ENCODE data around the gene PTEN. TPM values are rescaled to one million over a fixed set of nuclear protein-coding genes. Genes with fewer than 3 reads are reported as not detected.

PTEN gene
- 102 and 128 TPM in 2 replicates for total RNA-seq
- 32.8 and 33.6 TPM in 2 replicates for polyA plus RNA-seq

DNA sequence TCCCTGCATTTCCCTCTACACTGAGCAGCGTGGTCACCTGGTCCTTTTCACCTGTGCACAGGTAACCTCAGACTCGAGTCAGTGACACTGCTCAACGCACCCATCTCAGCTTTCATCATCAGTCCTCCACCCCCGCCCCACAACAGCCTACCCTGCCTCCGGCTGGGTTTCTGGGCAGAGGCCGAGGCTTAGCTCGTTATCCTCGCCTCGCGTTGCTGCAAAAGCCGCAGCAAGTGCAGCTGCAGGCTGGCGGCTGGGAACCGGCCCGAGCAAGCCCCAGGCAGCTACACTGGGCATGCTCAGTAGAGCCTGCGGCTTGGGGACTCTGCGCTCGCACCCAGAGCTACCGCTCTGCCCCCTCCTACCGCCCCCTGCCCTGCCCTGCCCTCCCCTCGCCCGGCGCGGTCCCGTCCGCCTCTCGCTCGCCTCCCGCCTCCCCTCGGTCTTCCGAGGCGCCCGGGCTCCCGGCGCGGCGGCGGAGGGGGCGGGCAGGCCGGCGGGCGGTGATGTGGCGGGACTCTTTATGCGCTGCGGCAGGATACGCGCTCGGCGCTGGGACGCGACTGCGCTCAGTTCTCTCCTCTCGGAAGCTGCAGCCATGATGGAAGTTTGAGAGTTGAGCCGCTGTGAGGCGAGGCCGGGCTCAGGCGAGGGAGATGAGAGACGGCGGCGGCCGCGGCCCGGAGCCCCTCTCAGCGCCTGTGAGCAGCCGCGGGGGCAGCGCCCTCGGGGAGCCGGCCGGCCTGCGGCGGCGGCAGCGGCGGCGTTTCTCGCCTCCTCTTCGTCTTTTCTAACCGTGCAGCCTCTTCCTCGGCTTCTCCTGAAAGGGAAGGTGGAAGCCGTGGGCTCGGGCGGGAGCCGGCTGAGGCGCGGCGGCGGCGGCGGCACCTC is at the start of gene PTEN, which contains the start of gene KLLN:
PTEN (plus strand) TSS at position 573 of the 891 bp plus-strand sequence. CDS start 845 bp downstream, outside the sequence.
KLLN (minus strand) TSS at position 481 of the 891 bp plus-strand sequence. CDS start 1,046 bp downstream, outside the sequence.
- under 1% methylated on average over 43 of the region's 89 CpGs for WGBS (ENCODE audit: low lambda C conversion rate, missing lambda C conversion rate)
- no peaks in the 10 kb centered on the region for H3K9me3 ChIP-seq (ENCODE audit: low read depth)
- DNase-seq (ENCODE audit: low spot score), result peak; percentile 95
- H3K36me3 ChIP-seq (replicated peaks; ENCODE audit: insufficient read depth, low read depth), result no peaks in the 10 kb centered on the region
- TF ChIP-seq EZH2phosphoT487 (IDR thresholded peaks at IDR 0.05; ENCODE audit: low read depth, severe bottlenecking, unreplicated experiment) (no peak), EZH2 (IDR thresholded peaks at IDR 0.05; ENCODE audit: borderline replicate concordance) (no peak)
- TF ChIP-seq, protein P1, sequence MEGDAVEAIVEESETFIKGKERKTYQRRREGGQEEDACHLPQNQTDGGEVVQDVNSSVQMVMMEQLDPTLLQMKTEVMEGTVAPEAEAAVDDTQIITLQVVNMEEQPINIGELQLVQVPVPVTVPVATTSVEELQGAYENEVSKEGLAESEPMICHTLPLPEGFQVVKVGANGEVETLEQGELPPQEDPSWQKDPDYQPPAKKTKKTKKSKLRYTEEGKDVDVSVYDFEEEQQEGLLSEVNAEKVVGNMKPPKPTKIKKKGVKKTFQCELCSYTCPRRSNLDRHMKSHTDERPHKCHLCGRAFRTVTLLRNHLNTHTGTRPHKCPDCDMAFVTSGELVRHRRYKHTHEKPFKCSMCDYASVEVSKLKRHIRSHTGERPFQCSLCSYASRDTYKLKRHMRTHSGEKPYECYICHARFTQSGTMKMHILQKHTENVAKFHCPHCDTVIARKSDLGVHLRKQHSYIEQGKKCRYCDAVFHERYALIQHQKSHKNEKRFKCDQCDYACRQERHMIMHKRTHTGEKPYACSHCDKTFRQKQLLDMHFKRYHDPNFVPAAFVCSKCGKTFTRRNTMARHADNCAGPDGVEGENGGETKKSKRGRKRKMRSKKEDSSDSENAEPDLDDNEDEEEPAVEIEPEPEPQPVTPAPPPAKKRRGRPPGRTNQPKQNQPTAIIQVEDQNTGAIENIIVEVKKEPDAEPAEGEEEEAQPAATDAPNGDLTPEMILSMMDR (IDR thresholded peaks at IDR 0.05; ENCODE audit: poor library complexity), result no peak
- peak within 1 kb of the TSS; percentile 86 for H2AFZ ChIP-seq
- no peaks in the 10 kb centered on the region for H3K4me1 ChIP-seq (ENCODE audit: insufficient read depth)
- H3K27ac ChIP-seq, result peak within 1 kb of the TSS; percentile 98
- no peaks in the 10 kb centered on the region for H3K27me3 ChIP-seq
- H4K20me1 ChIP-seq (ENCODE audit: insufficient read depth, poor library complexity, severe bottlenecking), result peaks cover 40% of the 10 kb centered on the region
- peak within 1 kb of the TSS; percentile 81 for H3K4me3 ChIP-seq
- peak within 1 kb of the TSS; percentile 93 for H3K4me2 ChIP-seq
- H3K9me2 ChIP-seq (replicated peaks; ENCODE audit: insufficient read depth), result no peaks in the 10 kb centered on the region
- H3K79me2 ChIP-seq, result peaks cover 43% of the 10 kb centered on the region

DNA sequence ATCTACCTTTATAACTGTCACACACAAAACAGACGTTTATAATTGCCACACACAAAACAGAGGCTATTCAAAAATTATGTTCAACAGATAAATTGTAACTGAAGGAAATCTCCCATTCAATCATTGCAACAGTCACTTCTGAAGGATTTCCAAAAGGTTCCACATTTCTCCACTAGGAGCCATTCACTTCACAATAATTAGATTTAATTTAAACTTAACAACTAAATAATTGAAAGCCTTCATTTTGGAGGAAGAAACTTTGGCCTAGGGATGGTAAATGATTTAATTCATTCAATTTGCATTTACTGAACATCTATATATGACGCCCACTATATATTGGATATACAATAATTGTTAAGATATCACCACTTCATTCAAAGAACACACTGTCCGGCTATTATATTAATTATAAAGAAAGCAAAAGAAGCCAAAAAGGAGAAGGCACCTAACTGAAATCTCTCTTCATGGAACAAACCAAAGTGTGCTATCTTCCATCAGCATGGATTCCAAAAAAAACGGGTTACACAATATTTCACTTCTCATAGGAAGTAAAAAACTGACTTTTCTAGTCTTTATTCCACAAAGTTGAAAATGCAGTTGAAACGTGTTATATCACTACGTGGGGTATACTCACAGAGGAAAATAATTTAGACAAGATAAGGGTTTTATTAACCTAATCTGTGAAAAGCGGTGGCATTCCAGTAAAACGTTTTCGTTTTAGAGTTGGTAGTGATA is 47.1 kb upstream of the PTEN start:
- no peaks in the 10 kb centered on the region for H3K9me2 ChIP-seq (replicated peaks; ENCODE audit: insufficient read depth)
- no peaks in the 10 kb centered on the region for H3K27me3 ChIP-seq
- peaks cover 16% of the 10 kb centered on the region for H3K4me1 ChIP-seq (ENCODE audit: insufficient read depth)
- H3K36me3 ChIP-seq (replicated peaks; ENCODE audit: insufficient read depth, low read depth), result no peaks in the 10 kb centered on the region
- peak overlapping the region; percentile 59 for H3K4me3 ChIP-seq
- no peak for TF ChIP-seq EZH2 (IDR thresholded peaks at IDR 0.05; ENCODE audit: borderline replicate concordance)
- TF ChIP-seq, protein P1 (IDR thresholded peaks at IDR 0.05; ENCODE audit: poor library complexity), result no peak
- no peak for TF ChIP-seq EZH2phosphoT487 (IDR thresholded peaks at IDR 0.05; ENCODE audit: low read depth, severe bottlenecking, unreplicated experiment)
- no peak for DNase-seq (ENCODE audit: low spot score)
- peak overlapping the region; percentile 97 for H3K27ac ChIP-seq
- peak overlapping the region; percentile 96 for H3K4me2 ChIP-seq
- H4K20me1 ChIP-seq (ENCODE audit: insufficient read depth, poor library complexity, severe bottlenecking), result peaks cover 13% of the 10 kb centered on the region
- H3K9me3 ChIP-seq (ENCODE audit: low read depth), result no peaks in the 10 kb centered on the region
- H2AFZ ChIP-seq, result no peak overlapping the region
- WGBS (ENCODE audit: low lambda C conversion rate, missing lambda C conversion rate), result 68% methylated on average over 9 of the region's 9 CpGs
- peaks cover 60% of the 10 kb centered on the region for H3K79me2 ChIP-seq

GRCh38 chr10:87816898-87817608 is 46.4 kb upstream of the PTEN start:
- Histone ChIP-seq H3K4me1 (ENCODE audit: insufficient read depth) (peaks cover 16% of the 10 kb centered on the region), H3K4me2 (peak overlapping the region; percentile 96), H3K27me3 (no peaks in the 10 kb centered on the region), H3K79me2 (peaks cover 56% of the 10 kb centered on the region), H2AFZ (peak overlapping the region; percentile 95), H3K9me3 (ENCODE audit: low read depth) (no peaks in the 10 kb centered on the region), H3K9me2 (replicated peaks; ENCODE audit: insufficient read depth) (no peaks in the 10 kb centered on the region), H3K4me3 (peak overlapping the region; percentile 59), H3K27ac (peak overlapping the region; percentile 97), H3K36me3 (replicated peaks; ENCODE audit: insufficient read depth, low read depth) (no peaks in the 10 kb centered on the region), H4K20me1 (ENCODE audit: insufficient read depth, poor library complexity, severe bottlenecking) (peaks cover 13% of the 10 kb centered on the region)
- 16% methylated on average over 10 of the region's 10 CpGs for WGBS (ENCODE audit: low lambda C conversion rate, missing lambda C conversion rate)
- TF ChIP-seq EZH2 (IDR thresholded peaks at IDR 0.05; ENCODE audit: borderline replicate concordance), result no peak
- TF ChIP-seq, protein P1 (IDR thresholded peaks at IDR 0.05; ENCODE audit: poor library complexity), result no peak
- no peak for TF ChIP-seq EZH2phosphoT487 (IDR thresholded peaks at IDR 0.05; ENCODE audit: low read depth, severe bottlenecking, unreplicated experiment)
- no peak for DNase-seq (ENCODE audit: low spot score)

Measured in hepatocyte (in vitro differentiated cells).